Measurements from ENCODE around the gene CELF5. TPM values are rescaled to one million over a fixed set of nuclear protein-coding genes. Genes with fewer than 3 reads are reported as not detected.

CELF5 gene
- total RNA-seq, 1 donor from 2014 or later, result not detected

DNA sequence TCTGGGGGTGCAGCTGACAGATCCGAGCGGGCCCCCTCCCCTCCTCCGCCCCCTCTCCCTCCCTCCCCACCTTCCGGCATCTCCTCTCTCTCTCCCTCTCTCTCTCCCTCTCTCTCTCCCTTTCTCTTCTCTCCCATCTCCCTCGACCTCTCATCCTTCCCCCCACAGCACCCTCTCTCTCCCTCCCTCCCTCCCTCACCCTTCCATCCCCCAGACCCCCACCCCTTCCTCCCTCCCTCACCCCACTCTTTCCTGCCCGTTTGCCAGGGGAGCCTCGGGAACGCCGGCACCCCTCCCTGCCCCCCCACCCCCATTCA lies 666 bp downstream of the CELF5 start:
- Mint-ChIP-seq H3K36me3 (ENCODE audit: low read depth) (no peaks in the 10 kb centered on the region), H3K27me3 (peaks cover 30% of the 10 kb centered on the region), H3K27ac (no peak overlapping the region), H3K9me3 (no peaks in the 10 kb centered on the region), H3K4me1 (peaks cover 5% of the 10 kb centered on the region), H3K4me3 (no peak overlapping the region)
- no peak for ATAC-seq (ENCODE audit: low read depth)
- DNase-seq, result no peak
- ChIA-PET CTCF (no interaction called here), POLR2A (interaction anchor here (0.6 kb wide), 1 partner anchor 123 kb away, joined by 4 read pairs; no protein-coding TSS in a partner anchor)
- intact Hi-C loops (cut with micrococcal nuclease), result no loop called here
- TF ChIP-seq, protein P1, sequence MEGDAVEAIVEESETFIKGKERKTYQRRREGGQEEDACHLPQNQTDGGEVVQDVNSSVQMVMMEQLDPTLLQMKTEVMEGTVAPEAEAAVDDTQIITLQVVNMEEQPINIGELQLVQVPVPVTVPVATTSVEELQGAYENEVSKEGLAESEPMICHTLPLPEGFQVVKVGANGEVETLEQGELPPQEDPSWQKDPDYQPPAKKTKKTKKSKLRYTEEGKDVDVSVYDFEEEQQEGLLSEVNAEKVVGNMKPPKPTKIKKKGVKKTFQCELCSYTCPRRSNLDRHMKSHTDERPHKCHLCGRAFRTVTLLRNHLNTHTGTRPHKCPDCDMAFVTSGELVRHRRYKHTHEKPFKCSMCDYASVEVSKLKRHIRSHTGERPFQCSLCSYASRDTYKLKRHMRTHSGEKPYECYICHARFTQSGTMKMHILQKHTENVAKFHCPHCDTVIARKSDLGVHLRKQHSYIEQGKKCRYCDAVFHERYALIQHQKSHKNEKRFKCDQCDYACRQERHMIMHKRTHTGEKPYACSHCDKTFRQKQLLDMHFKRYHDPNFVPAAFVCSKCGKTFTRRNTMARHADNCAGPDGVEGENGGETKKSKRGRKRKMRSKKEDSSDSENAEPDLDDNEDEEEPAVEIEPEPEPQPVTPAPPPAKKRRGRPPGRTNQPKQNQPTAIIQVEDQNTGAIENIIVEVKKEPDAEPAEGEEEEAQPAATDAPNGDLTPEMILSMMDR (IDR thresholded peaks at IDR 0.05), result no peak

DNA sequence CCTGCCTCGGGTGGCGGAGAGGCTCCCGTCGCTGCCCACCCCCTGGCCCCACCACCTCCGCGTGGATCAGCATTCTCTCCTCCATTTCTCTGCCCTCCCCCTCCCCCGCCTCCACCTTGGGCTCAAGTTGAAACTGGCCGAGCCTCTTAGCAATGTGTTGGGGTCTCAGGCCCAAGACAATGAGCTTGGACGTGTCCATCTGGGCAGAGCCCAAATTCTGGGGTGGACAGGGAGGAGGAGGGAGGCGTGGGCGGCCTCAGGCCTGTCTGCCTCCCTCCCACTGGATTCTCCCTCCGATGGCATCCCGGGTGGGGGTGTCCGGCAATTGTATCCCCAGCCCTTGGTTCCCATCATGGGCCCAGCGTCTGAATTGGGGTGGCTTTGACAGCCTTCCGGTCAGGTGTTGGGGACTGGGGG lies 1.2 kb downstream of the CELF5 start:
- H3K27ac Mint-ChIP-seq, result no peak overlapping the region
- no peak for DNase-seq
- ChIA-PET POLR2A (interaction anchor here (0.6 kb wide), 1 partner anchor 1411 kb away, joined by 4 read pairs; no protein-coding TSS in a partner anchor), CTCF (no interaction called here)
- H3K9me3 Mint-ChIP-seq, result no peaks in the 10 kb centered on the region
- intact Hi-C loops (cut with micrococcal nuclease), result no loop called here
- H3K4me1 Mint-ChIP-seq, result peaks cover 5% of the 10 kb centered on the region
- H3K27me3 Mint-ChIP-seq, result peaks cover 30% of the 10 kb centered on the region
- TF ChIP-seq, protein P1 (IDR thresholded peaks at IDR 0.05), result no peak
- no peak for ATAC-seq (ENCODE audit: low read depth)
- H3K4me3 Mint-ChIP-seq, result no peak overlapping the region
- H3K36me3 Mint-ChIP-seq (ENCODE audit: low read depth), result no peaks in the 10 kb centered on the region

DNA sequence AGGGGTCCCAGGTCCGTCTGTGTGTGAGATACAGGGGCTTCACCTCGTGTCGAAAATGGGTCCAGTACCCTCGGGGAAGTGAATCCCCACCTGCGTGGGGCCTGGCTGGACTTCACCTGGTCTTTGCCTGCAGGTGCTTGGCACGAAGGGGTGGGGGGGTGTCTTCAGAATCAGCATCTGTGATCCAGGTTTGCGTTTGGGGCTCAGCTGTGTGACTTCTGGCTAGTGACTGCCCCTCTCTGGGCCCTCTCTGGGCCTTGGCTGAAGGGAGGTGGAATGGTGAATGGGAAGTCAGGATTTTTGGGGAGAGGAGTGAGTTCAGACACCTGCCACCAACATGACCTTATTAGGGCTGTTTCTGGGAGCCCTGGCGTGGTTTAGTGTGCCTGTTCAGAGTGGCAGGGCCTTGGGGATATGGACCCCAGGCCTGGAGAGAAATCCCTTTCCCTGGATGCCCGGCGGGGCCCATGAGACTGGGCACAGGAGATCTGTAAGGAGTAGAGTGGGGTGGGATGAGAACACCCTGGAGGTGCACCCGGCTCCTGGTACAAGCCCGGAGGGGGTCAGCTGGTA lies 2.7 kb downstream of the CELF5 start:
- intact Hi-C loops (cut with micrococcal nuclease), result no loop called here
- no peak overlapping the region for H3K4me3 Mint-ChIP-seq
- CTCF ChIA-PET, result no interaction called here

DNA sequence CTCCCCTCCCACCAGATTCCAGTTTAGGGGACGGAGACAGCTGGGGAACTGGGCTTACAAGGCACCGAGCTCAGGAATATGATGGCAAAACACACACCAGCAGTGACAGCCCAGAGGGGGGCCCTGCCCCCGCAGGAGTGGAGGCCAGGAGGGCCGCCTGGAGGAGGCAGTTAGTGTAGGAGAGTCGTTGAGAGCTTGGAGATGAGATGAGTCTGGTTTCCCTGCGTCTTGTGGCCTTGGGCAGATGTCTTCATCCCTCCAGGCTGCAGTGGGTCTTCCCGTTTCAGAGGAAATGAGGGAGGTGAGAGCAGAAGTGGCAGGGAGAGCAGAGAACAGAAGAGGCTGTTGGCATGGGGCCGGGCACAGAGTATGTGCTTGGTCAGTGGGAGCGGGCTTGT lies 4.9 kb downstream of the CELF5 start:
- POLR2A ChIA-PET, result interaction anchor here (0.6 kb wide), 1 partner anchor 48 kb away, joined by 3 read pairs; no protein-coding TSS in a partner anchor
- CTCF ChIA-PET, result interaction anchor here (0.6 kb wide), 1 partner anchor 24 kb away, joined by 3 read pairs; no protein-coding TSS in a partner anchor
- ATAC-seq (ENCODE audit: low read depth), result no peak
- no peak overlapping the region for H3K4me3 Mint-ChIP-seq
- intact Hi-C loops (cut with micrococcal nuclease), result no loop called here
- peaks cover 26% of the 10 kb centered on the region for H3K27me3 Mint-ChIP-seq
- no peaks in the 10 kb centered on the region for H3K36me3 Mint-ChIP-seq (ENCODE audit: low read depth)
- H3K27ac Mint-ChIP-seq, result no peak overlapping the region
- no peaks in the 10 kb centered on the region for H3K9me3 Mint-ChIP-seq
- TF ChIP-seq, protein P1 (IDR thresholded peaks at IDR 0.05), result no peak
- H3K4me1 Mint-ChIP-seq, result peaks cover 3% of the 10 kb centered on the region
- no peak for DNase-seq

More for the DNA sequence above, 2.7 kb downstream of the CELF5 start:
- ATAC-seq (ENCODE audit: low read depth) (no peak), DNase-seq (no peak)
- H3K27ac Mint-ChIP-seq, result peak overlapping the region; percentile 24
- POLR2A ChIA-PET, result no interaction called here
- peaks cover 5% of the 10 kb centered on the region for H3K4me1 Mint-ChIP-seq
- H3K36me3 Mint-ChIP-seq (ENCODE audit: low read depth), result no peaks in the 10 kb centered on the region
- H3K27me3 Mint-ChIP-seq, result peaks cover 30% of the 10 kb centered on the region
- no peaks in the 10 kb centered on the region for H3K9me3 Mint-ChIP-seq
- TF ChIP-seq, protein P1 (IDR thresholded peaks at IDR 0.05), result no peak

DNA sequence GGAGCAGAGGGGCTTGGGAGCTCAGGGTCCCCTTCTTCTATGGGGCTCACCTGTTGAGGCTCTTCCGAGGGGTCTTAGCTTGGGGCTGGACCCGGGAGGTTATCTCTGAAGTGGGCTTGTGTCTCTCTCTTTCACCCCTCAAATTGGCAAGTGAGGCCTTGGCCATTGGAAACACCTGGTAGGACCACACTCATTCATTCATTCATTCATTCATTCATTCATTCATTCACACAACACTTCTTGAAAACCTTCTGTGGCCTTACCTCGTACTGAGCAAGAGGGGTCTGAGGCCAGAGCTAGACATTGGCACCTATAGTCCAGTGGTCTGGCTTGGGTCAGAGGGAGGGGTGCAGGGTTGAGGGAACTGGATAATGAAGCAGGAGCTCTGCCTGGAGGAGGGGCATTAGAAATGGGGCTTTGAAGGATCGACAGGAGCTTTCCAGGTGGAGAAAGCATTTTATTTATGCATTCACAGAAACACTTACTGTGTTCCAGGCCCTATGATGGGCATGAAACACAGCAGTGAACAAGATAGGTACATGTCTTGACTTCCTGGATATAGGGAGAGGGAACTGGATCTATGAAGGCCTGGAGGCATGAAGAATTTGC lies 5.5 kb downstream of the CELF5 start:
- Mint-ChIP-seq H3K4me3 (no peak overlapping the region), H3K27me3 (peaks cover 27% of the 10 kb centered on the region), H3K27ac (no peak overlapping the region), H3K9me3 (no peaks in the 10 kb centered on the region), H3K4me1 (peaks cover 3% of the 10 kb centered on the region), H3K36me3 (ENCODE audit: low read depth) (no peaks in the 10 kb centered on the region)
- DNase-seq (no peak), ATAC-seq (ENCODE audit: low read depth) (no peak)
- CTCF ChIA-PET, result no interaction called here
- intact Hi-C loops (cut with micrococcal nuclease), result no loop called here
- POLR2A ChIA-PET, result no interaction called here
- TF ChIP-seq, protein P1 (IDR thresholded peaks at IDR 0.05), result no peak
